NCI-H2081 (cell line): ENCODE measurements around the gene BRD3.
A peak's percentile ranks its signal among the peaks of the same experiment; 100 is the strongest.
"Not testable (repeated sequence)": the region's sequence is repeated elsewhere in the genome, so short reads cannot be mapped to it uniquely, and the experiment has no call there.

ENCODE experiments used
- DNase-seq, 2 experiments: peaks; one replicate each; lab custom pipeline; 2025; lab: John Stamatoyannopoulos, UW

The BRD3 gene

DNA sequence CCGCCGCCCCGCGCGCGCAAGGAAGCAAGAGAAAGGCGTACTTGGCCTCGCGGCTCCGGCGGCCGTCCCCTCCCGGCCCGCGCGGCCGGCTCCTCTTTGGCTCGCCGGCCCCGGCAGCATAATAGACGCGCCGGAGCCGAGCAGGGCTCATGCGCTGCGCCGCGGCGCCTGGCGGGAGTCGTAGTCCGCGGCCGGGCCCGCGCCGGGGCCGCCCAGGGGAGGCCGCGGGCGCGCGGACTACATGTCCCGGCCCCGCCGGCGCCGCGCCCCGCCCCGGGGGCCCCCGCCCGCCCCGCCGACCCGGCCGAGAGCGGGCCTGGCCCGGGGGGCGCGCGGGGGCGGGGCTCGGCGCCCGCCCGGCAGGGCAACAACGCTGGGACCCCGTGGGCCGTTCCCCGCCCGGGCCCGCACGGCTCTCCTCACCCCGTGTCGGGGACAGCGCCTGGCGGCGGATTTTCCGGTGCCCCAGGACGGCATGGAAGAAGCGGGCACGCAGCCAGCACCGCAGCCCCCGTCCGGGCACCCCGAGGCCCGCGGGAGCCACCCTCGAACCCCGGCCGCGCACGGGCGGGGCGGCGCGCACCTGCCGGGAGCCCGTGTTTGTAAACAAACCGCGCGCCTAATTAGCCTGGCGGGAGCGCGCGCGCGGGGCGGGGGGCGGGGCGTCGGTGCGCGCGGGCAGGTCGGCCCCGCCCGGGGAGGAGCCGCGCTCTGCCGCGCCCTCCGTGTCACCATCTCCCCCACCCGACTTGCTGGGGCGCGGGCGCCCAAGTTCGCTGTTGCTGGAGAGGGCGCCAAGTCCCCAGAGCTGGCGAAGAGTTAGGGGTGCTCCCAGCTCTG is at the start of gene BRD3:
Gene BRD3 (minus strand): TSS at position 123 of the 840 bp plus-strand sequence. CDS start 14,549 bp downstream, outside the sequence.
- DNase-seq: peak; percentile 85 to 92

GRCh38 chr9:134112561-134112960 is 44.7 kb upstream of the BRD3 start:
- no peak for DNase-seq

DNA sequence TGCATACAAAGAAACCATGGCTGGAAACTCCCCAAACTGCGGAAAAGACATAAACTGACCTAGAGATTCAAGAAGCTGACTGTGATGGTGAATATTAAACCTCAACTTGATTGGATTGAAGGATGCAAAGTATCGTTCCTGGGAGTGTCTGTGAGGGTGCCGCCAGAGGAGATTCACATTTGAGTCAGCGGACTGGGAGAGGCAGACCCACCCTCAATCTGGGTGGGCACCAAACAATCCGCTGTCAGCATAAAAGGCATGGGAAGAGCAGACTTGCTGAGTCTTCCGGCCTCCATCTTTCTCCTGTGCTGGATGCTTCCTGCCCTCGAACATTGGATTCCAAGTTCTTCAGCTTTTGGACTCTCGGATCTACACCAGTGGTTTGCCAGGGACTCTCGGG is 43.2 kb upstream of the BRD3 start:
- DNase-seq: no peak

DNA sequence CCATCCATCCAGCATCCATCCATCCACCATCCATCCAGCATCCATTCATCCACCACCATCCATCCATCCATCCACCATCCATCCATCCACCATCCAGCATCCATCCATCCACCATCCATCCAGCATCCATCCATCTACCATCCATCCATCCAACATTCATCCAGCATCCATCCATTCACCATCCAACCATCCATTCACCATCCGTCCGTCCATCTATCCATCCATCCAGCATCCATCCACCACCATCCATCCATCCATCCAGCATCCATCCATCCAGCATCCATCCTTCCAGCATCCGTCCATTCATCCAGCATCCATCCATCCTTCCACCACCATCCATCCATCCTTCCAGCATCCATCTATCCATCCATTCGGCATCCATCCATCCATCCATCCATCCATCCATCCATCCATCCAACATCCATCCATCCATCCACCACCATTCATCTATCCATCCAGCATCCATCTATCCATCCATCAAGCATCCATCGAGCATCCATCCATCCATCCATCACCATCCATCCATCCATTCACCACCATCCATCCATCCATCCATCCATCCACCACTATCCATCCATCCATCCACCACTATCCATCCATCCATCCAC is 35.7 kb upstream of the BRD3 start:
- no peak for DNase-seq

DNA sequence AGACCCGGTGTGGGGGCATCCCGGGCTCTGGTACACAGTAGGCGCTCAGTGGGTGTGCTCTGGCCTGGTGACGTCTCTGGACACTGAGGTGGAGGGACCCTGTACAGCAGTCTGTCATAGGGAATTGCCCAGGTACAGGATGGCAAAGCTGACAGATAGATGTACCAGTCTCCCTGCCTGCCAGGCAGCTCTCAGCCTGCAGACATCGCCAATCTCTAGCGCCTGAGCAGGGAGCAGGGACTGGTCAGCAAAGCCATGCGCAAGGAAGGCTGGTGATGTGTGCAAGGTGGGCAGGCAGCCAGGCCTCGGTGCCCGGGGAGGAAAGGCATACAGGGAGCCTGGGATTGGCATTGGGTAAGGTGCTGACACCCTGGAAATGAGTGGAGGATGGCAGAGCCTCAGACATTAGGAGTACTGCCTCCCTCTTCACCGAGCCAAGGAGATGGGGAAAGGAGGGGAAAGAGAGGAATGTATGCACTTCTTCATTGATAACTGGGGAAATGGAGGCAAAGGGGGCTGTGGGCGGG is 33.9 kb upstream of the BRD3 start:
- no peak for DNase-seq

DNA sequence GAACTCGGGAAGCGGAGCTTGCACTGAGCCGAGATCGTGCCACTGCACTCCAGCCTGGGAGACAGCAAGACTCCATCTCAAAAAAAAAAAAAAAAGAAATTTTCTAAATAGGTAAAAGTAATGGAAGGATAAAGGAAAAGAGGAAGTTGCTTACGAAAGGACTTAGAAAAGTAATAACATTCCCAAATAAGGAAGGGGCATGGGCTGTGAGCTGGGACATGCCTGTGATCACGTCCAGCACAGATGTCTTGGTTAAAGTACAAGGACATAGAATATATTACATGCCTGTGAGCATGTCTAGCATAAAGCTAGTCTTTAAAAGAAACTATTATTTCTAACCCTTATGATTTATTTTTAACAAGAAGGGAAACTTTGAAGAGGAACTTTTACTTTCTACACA is 33.3 kb upstream of the BRD3 start:
- DNase-seq: not testable (repeated sequence)

- DNase-seq: no peak
Measured at GRCh38 chr9:134100040-134100439, 32.2 kb upstream of the BRD3 start.

GRCh38 chr9:134099123-134099761 is 31.4 kb upstream of the BRD3 start:
- DNase-seq: peak; percentile 35 to 54

GRCh38 chr9:134089972-134090371 is 22.1 kb upstream of the BRD3 start:
- no peak for DNase-seq

- DNase-seq: no peak
Measured at GRCh38 chr9:134088063-134088725, 20.4 kb upstream of the BRD3 start.

DNA sequence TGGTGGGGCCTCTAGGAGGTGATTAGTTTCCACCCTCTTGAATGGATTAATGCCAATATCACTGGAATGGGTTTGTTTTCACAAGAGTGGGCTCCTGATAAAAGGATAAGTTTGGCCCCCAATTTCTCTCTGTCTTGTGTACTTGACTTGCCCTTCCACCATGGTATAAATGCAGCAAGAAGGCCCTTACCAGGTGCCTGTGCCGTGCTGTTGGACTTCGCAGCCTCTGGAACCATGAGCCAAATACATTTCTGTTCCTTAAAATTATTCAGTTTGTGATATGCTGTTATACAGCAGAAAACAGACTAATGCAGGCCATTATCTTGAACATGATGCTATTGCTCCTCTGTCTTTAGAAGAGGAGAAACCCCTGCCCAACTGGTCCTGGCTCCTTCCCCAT is 17.8 kb upstream of the BRD3 start:
- DNase-seq: no peak

- no peak for DNase-seq
Measured at GRCh38 chr9:134083451-134083850, 15.6 kb upstream of the BRD3 start.

DNA sequence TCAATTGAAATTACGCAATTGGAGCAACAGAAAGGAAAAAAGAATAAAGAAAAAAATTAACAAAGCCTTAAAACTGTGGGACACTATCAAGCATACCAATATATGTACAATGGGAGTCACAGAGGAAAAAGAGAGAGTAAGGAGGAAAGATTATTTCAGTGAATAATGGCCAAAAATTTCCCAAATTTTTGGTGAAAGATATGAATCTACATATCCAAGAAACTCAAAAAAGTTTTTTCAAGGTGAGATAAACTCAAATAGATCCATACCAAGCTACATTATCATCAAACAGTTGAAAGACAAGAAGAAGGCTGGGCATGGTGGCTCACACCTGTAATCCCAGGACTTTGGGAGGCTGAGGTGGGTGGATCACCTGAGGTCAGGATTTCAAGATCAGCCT is 8.8 kb upstream of the BRD3 start:
- DNase-seq: no peak

GRCh38 chr9:134075689-134076088 is 7.9 kb upstream of the BRD3 start:
- DNase-seq: not testable (repeated sequence)

- no peak for DNase-seq
Measured at GRCh38 chr9:134073500-134073899, 5.7 kb upstream of the BRD3 start.

- DNase-seq: not testable (repeated sequence)
Measured at GRCh38 chr9:134072683-134073082, 4.9 kb upstream of the BRD3 start.

DNA sequence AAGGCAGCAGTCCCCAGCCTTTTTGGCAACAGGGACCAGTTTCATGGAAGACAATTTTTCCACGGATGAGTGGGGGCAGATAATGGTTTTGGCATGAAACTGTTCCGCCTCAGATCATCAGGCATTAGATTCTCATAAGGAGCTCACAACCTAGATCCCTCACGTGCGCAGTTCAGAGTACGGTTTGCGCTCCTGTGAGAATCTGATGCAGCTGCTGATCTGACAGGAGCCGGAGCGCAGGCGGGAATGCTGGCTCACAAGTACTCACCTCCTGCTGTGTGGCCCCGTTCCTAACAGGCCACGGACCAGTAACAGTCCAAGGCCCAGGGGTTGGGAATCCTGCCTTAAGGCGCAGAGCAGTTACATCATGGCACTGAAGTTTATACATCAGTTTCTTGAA is 3.3 kb upstream of the BRD3 start:
- DNase-seq: no peak

DNA sequence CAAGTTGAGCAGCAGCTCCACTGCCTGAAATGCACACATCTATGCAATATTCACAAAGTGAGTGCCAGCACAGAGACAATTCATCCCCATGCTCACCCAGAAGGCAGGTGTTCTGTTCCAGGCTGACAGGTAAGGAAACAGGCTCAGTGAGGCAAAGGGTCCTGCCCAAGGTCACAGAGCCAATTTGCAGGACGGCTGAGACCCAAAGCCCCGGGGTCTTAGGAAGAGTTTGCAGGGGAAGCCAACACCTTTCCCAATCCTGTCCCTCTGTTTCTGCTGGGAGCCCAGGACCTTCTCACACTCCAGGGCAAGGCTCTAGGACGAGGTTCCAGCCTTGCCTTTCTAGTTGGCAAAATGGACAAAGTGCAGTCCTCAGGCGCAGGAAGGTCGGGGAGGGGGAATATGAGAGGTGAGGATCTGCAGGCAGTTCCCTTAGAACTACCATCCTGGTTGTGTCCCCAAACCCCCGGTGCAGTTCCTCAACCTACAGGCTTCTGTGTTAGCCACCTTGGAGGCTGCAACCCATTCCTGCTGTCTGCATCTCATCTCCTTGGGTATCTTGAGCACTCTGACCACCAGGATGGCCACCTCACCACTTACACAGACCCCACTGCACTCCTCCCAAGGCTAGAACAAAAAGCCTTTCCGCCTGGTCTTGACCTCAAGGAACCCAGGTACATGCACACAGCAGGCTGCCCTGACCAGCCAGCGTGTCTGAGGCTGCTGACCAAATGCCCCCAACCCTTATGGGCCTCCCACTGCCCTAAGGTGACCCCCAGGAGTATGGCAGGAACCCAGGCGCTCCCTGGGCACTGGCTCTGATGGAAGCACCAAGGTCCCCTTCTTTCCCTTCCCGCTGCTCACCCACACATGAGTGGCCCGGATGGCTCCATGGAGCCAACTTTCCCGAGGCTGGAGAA is 1.9 kb upstream of the BRD3 start:
- no peak for DNase-seq

DNA sequence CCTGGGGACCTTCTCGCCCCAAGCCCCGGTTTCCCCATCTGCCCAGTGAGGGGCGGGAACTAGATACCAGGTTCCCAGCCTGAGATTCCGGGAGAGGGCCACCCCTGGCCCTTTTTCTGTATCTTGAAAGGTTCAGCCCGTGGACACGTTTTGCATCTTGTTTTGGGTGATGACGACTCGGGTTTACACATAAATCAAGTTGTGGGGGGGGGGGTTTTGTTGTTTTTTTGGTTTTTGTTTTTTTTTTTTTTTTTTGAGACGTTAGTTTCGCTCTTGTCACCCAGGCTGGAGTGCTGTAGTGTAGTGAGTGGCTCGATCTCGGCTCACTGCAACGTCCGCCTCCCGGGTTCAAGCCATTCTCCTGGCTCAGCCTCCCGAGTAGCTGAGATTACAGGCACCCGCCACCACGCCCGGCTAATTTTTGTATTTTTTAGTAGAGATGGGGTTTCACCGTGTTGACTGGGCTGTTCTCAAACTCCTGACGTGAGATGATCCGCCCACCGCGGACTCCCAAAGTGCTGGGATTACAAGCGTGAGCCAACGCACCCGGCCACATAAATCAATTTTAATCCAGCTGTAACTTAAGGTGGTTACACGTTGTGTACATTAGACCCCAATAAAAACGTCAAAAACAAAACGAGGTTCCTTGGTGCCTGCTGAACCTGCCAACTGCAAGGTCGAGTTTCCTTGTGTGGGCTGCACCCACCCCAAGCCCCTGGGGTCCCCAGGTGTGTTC is 1.1 kb upstream of the BRD3 start:
- no peak for DNase-seq
